ENCODE measurements around the gene IGFBP1.
"Not testable (repeated sequence)": the region's sequence is repeated elsewhere in the genome, so short reads cannot be mapped to it uniquely, and the experiment has no call there.

Gene IGFBP1

DNA sequence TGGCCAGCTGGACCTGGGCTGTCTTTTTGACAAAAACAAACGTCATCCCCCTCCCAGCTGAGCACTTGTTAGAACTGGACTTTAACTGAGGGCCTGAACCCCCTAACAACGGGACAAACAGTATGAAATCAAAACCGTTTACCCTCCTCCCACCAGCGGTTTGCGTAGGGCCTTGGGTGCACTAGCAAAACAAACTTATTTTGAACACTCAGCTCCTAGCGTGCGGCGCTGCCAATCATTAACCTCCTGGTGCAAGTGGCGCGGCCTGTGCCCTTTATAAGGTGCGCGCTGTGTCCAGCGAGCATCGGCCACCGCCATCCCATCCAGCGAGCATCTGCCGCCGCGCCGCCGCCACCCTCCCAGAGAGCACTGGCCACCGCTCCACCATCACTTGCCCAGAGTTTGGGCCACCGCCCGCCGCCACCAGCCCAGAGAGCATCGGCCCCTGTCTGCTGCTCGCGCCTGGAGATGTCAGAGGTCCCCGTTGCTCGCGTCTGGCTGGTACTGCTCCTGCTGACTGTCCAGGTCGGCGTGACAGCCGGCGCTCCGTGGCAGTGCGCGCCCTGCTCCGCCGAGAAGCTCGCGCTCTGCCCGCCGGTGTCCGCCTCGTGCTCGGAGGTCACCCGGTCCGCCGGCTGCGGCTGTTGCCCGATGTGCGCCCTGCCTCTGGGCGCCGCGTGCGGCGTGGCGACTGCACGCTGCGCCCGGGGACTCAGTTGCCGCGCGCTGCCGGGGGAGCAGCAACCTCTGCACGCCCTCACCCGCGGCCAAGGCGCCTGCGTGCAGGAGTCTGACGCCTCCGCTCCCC, at the start of gene IGFBP1:
TSS of gene IGFBP1 (plus strand) at position 304 of the 808 bp plus-strand sequence. CDS start at position 469, 165 bp downstream.
- DNase-seq (ENCODE audit: low spot score), result peak; percentile 52

DNA sequence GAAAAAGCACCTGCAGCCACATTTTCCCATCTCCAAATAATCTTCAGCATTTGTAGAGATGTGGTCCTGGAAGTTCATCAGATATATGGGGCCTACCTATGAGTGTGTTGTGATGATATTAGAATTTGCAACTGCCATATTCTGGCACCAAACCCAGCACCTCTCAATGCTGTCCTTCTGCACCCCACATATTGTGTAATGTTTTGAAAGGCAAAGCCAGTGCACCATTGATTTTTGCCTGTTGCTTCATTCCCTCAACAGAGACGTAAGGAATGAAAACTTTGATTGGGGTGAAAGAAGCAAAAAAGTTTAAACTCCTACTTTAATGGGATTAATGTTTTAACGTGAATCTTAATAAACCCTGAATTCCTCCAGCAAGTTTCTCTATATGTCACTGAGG, 49.4 kb upstream of the IGFBP1 start:
- not testable (repeated sequence) for DNase-seq (ENCODE audit: low spot score)

DNA sequence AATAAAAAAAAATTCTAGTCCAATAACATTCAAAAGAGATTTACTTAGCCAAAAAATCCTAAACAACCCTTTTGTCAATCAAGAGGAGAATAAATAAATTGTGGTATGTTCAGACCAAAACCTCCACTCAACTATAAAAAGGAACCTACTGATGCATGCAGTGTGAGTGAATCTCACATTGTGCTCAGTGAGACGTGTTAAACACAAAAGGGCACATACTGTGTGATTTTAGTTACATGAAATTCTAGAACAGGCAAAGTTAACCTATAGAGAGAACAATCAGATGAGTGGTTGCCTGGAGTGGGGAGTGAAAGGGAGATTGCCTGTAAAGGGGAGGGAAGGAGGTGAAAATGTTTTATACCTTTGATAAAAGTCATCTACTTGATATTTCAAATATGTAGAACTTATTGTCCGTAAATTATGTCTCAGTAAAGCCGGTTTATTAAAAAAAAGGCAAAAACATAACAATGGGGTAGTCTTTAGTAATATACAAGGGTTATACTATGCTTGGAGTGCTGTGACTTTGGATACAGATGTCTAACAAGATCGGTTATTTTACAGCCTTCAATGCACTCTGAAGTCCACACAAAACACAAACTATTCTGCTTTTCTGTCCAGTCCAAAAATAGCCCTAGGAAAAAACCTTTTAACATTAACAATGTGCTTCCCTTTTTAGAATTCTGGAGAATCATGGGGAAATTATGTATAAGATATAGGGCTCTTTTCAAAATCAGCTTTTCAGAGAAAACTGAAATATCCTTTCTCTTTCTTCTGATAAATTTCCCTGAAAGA, 46.2 kb upstream of the IGFBP1 start:
- DNase-seq (ENCODE audit: low spot score), result not testable (repeated sequence)

DNA sequence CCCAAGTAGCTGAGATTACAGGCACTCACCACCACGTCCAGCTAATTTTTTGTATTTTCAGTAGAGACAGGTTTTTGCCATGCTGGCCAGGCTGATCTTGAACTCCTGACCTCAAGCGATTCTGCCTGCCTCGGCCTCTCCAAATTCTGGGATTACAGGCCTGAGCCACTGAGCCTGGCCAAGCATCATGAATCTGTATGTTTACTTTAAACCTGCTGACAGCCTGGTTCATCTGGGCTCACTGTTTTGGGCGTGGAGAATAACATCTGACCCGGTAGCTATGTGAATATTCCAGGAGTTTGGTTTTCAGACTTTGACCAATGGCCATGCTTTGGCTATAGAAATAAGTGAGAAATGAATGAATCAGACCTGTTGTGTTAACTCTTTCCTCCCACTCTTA, 41.8 kb upstream of the IGFBP1 start:
- not testable (repeated sequence) for DNase-seq (ENCODE audit: low spot score)

DNA sequence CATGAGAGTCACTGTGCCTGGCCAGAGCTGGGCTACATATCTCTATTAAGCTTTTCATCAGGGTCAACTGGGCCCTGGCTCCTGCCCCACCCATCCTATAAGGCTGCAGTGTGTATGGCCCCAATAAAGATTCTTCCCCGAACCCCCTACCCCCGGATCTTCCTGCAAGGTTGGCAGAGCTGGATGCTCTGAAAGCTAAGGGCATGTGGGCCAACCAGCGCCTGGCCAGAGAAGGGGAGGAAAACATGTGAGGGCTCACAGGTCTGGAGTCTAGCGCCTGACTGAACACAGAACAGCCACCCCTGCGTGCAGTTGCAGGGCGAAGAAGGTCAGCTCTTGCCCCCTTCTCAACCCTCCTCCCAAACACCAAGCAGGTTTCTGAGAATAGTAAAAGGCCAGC, 39.6 kb upstream of the IGFBP1 start:
- DNase-seq (ENCODE audit: low spot score), result not testable (repeated sequence)

DNA sequence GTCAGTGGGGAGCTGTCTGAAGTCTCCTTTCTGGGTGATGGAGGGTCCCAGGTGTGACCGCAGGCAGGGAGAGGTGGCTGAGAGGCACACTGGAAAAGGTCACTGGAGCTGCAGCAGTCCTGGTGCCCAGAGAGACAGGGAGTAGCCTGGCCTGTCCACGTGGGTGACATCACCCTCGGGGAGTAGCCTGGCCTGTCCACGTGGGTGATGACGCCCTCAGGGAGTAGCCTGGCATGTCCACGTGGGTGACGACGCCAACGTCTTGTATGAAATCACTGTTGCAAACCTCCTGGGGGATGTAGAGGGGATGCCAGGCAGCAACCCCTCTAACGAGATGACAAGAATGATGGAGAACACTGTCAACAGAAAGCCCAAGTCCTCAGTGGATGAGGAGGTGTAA, 35.3 kb upstream of the IGFBP1 start:
- DNase-seq (ENCODE audit: low spot score), result not testable (repeated sequence)

DNA sequence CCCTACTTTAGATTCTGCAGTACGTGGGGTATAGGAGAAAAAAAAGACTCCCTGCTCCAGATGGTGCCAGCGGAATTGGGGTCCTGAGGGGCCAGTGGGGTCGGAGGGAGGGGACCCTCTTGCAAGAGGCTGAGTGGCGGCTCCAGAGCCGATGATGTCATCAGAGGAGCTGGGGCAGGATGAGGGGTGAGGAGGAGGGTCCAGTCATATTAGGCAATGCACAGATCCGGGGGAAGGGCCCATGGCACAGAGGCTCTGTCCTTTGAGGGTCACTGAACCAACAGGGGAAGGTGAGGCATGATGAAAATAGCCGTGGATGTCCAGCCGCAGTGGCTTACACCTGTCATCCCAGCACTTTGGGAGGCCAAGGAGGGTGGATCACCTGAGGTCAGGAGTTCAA, 34.8 kb upstream of the IGFBP1 start:
- not testable (repeated sequence) for DNase-seq (ENCODE audit: low spot score)

DNA sequence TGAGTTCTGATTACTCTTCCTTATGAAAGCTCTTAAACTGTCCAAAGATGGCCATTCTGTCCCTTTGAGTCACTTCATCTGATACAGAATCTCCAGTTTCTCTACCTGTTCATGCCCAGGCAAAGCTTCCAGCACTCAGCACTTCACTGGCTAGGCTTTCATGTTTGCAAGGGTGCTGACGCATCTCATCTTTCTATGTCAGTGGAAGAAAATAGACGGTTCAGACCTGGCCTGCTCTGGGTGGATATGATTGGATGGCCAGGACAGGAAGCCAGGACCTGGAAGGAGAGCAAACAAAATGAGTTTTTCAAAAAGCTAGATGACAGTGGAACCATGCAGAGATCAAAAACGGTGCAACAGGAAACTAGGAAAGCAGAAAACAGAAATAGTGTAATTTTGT, 32.6 kb upstream of the IGFBP1 start:
- not testable (repeated sequence) for DNase-seq (ENCODE audit: low spot score)

DNA sequence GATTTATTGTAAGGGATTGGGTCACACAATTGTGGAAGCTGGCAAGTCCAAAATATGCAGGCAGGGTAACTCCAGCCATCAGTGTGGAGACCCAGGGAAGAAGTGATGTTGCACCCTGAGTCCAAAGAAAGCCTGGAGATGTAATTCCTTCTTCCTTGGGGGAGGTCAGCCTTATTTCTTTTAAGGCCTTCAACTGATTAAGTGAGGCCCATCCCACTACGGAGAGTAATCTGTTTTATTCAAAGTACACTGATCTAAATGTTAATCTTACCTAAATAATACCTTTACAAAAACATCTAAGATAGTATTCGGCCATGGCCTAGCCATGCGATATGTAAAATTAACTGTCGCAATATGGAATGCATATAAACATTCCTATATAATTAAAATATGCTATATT, 31.4 kb upstream of the IGFBP1 start:
- not testable (repeated sequence) for DNase-seq (ENCODE audit: low spot score)

DNA sequence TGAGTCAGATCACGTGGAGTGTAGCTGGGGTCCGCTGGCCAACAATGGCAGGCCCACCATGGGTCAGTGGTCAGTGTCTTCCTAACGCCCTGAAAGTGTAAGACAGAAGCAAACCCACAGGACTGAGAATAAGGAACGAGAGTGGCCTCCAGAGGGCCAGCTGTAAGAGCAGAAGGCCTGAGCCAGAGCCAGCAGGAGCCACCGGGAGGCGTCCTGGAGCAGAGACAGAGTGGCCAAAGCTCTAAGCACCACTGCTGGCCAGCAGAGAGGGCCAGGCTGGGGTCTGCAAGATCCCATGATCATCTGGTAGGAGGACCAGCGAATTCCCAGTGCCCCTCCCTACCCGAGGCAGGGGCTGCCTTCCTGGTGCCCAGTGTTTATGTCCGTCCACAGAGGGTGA, 24.6 kb upstream of the IGFBP1 start:
- no peak for DNase-seq (ENCODE audit: low spot score)

DNA sequence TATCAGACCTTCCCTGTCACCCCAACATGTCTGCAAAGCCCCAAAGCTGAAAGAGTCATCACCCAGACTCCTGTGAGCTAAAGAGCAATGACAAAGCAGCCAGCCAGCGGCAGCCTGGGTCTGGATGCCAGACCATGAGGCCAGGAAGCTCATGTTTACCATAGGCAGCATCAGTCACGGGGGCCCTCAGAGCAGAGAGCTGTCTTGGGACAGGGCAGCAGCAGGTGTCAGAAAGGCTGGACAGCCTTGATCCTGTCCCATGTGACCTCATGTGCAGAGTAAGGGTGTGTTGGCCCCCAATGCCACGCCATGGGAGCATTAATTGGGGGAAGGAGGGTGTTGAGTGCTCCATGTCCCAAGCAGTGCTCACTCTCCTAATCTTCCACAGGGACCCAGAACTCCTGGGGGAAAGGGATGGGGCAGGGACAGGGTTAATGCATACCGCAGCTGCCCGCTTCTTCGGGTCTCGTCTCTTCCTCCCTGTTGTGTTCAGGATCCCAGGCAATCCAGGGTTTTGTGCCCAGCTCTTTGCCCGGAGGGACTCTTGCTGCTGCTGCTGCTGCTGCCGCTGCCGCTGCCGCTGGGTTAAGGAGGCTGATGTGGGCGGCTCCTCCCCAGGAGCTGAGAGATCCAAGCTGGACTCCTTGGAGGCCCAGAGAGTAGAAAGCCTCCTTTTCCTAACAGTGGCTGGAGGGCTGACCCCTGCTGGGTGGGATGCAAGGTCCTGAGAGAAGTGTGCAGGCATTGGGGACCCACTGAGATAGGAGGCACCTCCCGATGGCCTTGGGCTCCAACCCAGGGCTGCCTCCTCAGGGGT, 22.5 kb upstream of the IGFBP1 start:
- no peak for DNase-seq (ENCODE audit: low spot score)

DNA sequence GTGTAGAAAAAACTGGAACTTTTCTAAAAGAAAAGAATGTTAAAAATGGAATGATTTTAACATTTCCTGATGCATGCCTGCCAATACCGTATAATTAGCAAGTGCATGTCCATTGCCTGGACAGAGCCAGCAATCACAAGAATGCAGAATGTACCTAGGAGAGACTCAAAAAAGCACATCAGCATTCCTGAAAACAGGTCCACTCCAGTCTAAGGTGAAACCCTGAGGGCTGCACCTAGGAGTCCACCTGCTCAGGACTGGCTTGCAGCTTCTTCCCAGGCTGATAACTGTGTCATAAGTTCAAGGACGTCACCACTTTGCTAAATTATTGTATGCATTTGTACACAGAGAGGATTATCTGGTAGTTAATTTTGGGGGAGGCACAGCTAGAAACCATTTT, 20.8 kb upstream of the IGFBP1 start:
- DNase-seq (ENCODE audit: low spot score), result no peak

DNA sequence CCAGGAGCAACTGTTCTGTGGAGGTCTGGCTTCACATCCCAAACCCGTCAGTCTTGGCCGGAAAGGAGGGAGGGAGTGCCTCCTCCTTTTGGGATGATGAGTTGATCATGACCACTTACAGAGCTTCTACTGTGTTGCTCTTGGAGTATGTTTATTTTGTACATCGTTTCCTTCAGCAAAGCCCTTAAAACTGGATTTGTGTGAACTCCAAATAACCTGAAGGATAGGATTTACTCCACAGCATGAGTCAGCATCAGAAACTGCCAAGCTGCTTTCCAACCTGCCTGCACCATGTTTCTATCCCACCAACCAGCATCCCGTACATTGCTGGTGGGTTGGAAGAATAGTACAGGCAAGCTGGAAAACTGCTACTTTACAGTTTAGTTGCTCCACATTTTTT, 18.9 kb upstream of the IGFBP1 start:
- no peak for DNase-seq (ENCODE audit: low spot score)

DNA sequence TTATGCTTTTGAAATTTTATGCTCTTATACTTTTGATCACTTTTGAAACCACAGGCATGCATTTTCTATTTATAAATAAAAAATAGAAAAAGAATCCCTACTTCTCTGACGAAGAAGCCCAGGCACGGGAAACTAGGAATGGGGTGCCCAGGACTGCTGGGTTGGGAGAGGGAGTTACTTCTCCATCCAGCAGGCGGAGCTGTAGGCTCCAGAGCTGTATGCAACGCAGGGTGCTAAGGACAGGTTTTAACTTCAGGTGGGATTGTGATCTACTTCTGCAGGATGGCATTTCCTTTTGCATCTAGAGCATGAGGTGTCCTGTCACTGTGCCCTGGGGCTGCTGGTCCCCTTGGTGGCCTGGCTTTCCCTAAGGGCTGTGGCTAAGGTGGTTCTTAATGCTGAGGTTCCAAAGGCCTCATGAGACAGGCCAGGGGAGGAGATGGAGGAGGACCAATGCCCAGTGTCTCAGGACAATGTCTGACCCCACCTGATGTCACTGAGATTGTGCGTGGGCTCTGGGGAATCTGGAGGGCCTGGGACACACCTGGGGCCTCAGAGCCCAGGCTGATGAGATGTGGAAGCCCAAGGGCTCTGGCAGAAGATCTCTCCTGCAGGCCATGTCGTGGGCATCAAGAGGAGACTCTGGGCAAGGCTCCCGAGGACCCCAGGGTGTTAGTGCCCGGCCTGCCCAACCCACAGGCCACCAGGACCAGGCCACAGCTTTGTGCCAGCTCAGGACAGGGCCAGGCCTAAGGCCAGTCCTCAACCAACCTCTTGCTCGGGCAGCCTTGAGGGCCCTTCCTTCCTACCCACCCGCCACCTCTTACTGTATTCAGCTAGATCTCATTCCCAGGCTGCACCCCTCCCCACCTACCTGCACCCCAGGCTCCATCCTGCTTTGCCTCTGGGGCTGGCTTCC, 15.9 kb upstream of the IGFBP1 start:
- DNase-seq (ENCODE audit: low spot score), result no peak

DNA sequence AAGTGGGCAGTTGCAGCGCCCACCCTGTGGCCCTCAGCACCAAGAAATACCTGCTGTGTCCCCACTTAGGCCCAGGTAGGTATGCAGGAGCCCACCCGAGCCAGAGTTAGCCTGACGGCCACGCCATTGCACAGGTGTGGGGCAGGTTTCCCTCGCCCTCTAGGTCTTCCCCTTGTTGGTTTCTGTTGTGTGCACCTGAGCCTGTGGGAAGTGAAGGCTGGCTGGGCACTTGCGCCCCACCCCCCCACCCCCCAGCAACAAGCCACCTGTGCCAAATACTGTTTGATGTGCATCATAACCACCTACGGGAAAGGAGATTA, 15.3 kb upstream of the IGFBP1 start, which contains the start of gene CCDC201:
TSS of gene CCDC201 (minus strand) at position 48 of the 320 bp plus-strand sequence. CDS start 75 bp downstream, outside the sequence.
- no peak for DNase-seq (ENCODE audit: low spot score)

DNA sequence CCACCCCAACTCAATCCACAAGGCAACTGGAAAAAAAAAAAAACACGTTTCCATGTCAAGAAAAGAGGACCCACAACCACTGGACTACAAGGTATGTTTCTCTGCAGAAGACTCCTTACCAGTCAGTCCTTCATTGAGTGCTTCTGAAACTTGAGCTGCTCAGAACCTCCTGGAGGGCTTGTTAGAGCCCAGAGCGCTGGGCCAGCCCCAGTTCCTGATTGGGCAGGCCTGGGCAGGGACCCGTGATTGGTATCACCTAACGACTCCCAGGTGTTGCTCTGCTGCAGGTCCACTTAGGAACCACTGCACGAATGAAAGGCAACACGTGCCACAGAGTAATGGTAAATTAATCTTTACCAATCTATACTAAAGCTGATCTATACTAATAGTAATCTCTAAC, 14.9 kb upstream of the IGFBP1 start:
- DNase-seq (ENCODE audit: low spot score), result no peak

DNA sequence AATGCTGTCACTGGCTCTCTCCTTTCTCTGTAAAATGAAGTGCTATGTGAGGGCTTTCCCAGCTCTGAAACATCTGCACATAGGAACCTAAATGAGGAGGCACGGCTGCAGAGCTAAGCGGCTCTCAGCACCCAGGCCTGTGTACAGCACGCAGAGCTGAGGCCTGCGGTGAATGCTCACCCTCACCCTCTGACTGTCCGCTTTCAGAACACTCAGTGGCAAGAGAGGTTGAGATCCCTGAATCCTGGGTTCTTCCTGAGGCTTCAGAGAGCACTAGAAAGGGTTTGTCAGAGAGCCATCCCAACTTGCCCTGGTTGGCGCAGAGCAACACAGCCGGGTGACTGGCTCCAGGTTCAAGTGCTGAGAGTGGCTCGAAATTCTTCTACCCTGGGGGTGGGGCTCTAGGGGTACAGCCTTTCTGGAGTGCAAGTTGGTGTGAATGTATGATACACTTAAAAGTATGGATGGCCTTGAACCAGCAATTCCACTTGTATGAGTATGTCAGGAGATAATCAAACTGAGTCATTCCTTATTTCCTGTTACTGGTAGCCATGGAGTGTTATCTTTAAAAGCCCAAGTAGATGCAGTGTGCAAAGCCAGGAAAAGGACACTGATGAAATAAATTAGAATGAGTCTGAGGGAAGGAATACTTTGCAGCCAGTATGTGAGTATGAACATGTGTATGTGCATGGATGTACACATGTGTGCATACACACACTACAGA, 13.7 kb upstream of the IGFBP1 start:
- DNase-seq (ENCODE audit: low spot score), result no peak

DNA sequence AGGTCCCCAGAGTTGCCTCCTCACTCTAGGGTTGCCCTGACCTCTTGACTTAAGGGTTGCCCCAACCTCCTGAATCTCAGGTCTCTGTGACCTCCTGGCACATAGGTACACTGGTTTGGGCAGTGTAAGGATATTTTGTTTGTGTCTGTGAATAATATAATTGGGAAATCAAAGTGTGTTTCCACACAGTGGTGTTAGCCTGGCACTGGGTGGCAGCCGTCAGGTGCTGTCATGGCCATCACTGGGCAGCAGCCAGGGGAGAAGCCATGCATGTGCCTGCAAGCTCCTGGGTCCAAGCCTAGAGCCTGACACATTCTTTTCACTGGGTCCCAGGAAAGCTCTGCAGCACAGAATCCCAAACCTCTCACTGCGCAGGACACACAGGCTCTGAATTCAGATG, 11.8 kb upstream of the IGFBP1 start:
- DNase-seq (ENCODE audit: low spot score), result no peak

DNA sequence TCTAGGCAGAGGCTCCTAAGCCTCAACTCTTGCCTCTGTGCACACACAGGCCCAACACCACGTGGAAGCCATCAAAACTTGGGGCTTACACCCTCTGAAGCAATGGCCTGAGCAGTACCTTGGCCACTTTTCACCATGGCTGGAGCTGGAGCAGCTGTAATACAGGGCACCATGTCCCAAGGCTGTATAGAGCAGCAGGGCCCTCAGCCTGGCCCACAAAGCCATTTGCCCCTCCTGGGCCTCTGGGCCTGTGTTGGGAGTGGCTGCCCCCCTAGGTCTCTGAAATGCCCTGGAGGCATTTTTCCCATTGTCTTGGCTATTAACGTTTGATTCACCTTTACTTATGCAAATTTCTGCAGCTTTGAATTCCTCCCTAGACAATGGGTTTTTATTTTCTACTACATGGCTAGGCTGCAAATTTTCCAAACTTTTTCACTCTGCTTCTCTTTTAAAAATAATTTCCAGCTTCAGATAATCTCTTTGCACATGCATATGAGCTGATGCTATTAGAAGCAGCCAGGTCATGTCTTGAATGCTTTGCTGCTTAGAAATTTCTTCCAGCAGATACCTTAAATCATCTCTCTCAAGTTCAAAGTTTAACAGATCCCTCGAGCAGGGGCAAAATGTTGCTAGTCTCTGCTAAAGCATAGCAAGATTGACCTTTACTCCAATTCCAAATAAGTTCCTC, 9.7 kb upstream of the IGFBP1 start:
- no peak for DNase-seq (ENCODE audit: low spot score)

DNA sequence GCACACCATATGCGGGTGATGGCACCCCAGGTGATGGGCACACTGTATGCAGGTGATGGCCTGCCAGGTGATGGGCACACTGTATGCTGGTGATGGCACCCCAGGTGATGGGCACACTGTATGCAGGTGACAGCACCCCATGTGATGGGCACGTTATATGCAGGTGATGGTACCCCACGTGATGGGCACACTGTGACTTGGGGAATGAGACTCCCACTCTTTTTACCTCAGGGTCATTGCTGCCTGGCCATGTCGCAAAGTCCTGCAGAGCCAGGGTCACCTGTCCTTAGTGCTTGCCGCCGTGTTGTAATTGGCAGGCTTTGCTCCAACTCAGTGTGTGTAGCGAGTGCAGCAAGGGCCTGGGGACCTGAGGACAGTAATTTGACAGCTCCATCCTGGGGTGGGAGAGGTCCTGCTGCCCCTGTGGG, 7.8 kb upstream of the IGFBP1 start:
- no peak for DNase-seq (ENCODE audit: low spot score)
